Stimulated activated CD4-positive, alpha-beta T cell treated with anti-CD3 and anti-CD28 coated beads, TNF-alpha, amount 100 ng/mL, for 1 hour (primary cell): ENCODE measurements around the gene ARMC5.

Source experiments
- DNase-seq, 3 donors: peaks; one replicate each; pipeline ENCODE4 v3.0.0-alpha.2; 2020; ENCODE audit warnings: low read depth in 3 of 3, low spot score in 1 of 3

ARMC5 gene

GRCh38 chr16:31460582-31461002 is 1.3 kb downstream of the ARMC5 start:
- no peak for DNase-seq

- DNase-seq: no peak
Observed at GRCh38 chr16:31461201-31461920, 2.1 kb downstream of the ARMC5 start.

- DNase-seq: no peak
Observed at GRCh38 chr16:31461921-31462804, 2.9 kb downstream of the ARMC5 start.

GRCh38 chr16:31464348-31464769 is 5.1 kb downstream of the ARMC5 start:
- DNase-seq: no peak

GRCh38 chr16:31464781-31465260 is 5.5 kb downstream of the ARMC5 start:
- no peak for DNase-seq

GRCh38 chr16:31465788-31466370 is 6.6 kb downstream of the ARMC5 start:
- DNase-seq: no peak

- no peak for DNase-seq
Observed at GRCh38 chr16:31466381-31466841, 7.1 kb downstream of the ARMC5 start.

- no peak for DNase-seq
Observed at GRCh38 chr16:31467151-31467773, 8.0 kb downstream of the ARMC5 start.

GRCh38 chr16:31467858-31468257 is 8.6 kb downstream of the ARMC5 start:
- DNase-seq: no peak

GRCh38 chr16:31470615-31471014 is 11.3 kb downstream of the ARMC5 start:
- no peak for DNase-seq

- no peak for DNase-seq
Observed at GRCh38 chr16:31471241-31471874, 12.1 kb downstream of the ARMC5 start.

- DNase-seq: no peak
Observed at GRCh38 chr16:31471875-31472708, 12.8 kb downstream of the ARMC5 start, which contains the start of gene TGFB1I1. Gene TGFB1I1 (plus strand): TSS chr16:31472152. CDS start chr16:31472189, 37 bp downstream.

- no peak for DNase-seq
Observed at GRCh38 chr16:31472709-31473203, 13.5 kb downstream of the ARMC5 start.

- no peak for DNase-seq
Observed at GRCh38 chr16:31473264-31473984, 14.1 kb downstream of the ARMC5 start.

- DNase-seq: no peak
Observed at GRCh38 chr16:31474173-31474714, 14.9 kb downstream of the ARMC5 start.

GRCh38 chr16:31474773-31475738 is 15.8 kb downstream of the ARMC5 start:
- DNase-seq: no peak

- DNase-seq: no peak
Observed at GRCh38 chr16:31475946-31476302, 16.6 kb downstream of the ARMC5 start.
